Stomach (tissue), 4 donors: ENCODE results near the gene B3GNT9.

Experiments
- CTCF ChIP-seq, 7 experiments: fragments of 450-650 bp in 4 of 7; fragments of 200-600 bp in 3 of 7; sonication (generic) in 3 of 7; IDR thresholded peaks; one replicate each; pipeline ENCODE4 v1.5.1; 2016 to 2019; ENCODE audit warnings: antibody characterized with exemption in 7 of 7, control low read depth in 2 of 7, mild to moderate bottlenecking in 1 of 7
- EP300 ChIP-seq: sonication (generic); formaldehyde crosslinking; IDR thresholded peaks from one replicate; pipeline ENCODE4 v1.6.1; 2017; ENCODE audit warnings: antibody characterized with exemption
- POLR2A ChIP-seq, 4 donors: fragments of 450-650 bp; IDR thresholded peaks; one replicate each; pipeline ENCODE4 v1.6.1; 2016; ENCODE audit warnings: antibody characterized with exemption in 4 of 4, control low read depth in 2 of 4, mild to moderate bottlenecking in 1 of 4, moderate library complexity in 1 of 4
- POLR2AphosphoS5 ChIP-seq, 3 donors: sonication (generic); formaldehyde crosslinking; IDR thresholded peaks; one replicate each; pipeline ENCODE4 v1.6.1; 2016; ENCODE audit warnings: antibody characterized with exemption in 3 of 3

- TF ChIP-seq POLR2AphosphoS5 (IDR thresholded peaks at IDR 0.05) (no peak), CTCF (IDR thresholded peaks at IDR 0.05) (no peak), POLR2A (IDR thresholded peaks at IDR 0.05) (no peak), EP300 (no peak)
Observed at GRCh38 chr16:67193536-67193935, 42.7 kb upstream of the B3GNT9 start.
